ES-I3 (cell line): Measurements from ENCODE around the gene SGMS1.

Experiments
- H3K36me3 ChIP-seq: 2 replicates; pipeline ENCODE4 v1.6.1; 2013; ENCODE audit warnings: mild to moderate bottlenecking, low read length, control low read depth, moderate library complexity; ENCODE audit not compliant: insufficient read depth
- H3K4me1 ChIP-seq: 2 replicates; pipeline ENCODE4 v1.6.1; 2013; ENCODE audit warnings: mild to moderate bottlenecking, control low read depth, low read length; ENCODE audit not compliant: insufficient read depth
- H3K9ac ChIP-seq: 2 replicates; pipeline ENCODE4 v1.6.1; 2013; ENCODE audit warnings: low read depth, mild to moderate bottlenecking, low read length, moderate library complexity
- H3K9me3 ChIP-seq: 2 replicates; pipeline ENCODE4 v1.6.1; 2013; ENCODE audit warnings: mild to moderate bottlenecking, low read length, moderate library complexity; ENCODE audit not compliant: control insufficient read depth, insufficient read depth

SGMS1 gene

DNA sequence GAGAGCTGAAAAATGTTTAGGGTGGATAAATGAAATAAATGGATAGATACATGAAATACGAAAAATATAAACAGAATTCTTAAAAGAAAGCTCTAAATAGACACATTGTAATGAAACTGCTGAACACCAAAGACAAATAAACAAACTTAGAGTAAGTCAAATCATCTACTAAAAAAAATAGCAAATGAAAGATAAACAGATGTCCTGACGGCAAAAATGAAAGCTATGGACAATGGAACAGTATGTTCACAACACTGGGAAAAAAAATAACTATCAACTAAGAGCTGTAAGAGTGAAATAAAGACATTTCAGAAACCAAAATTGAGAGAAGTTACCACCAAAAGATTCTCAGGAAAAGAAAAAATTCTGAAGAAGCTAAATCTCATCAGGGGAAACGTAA, 106.1 kb downstream of the SGMS1 start:
- H3K36me3 ChIP-seq, result no peaks in the 10 kb centered on the region
- no peak overlapping the region for H3K9ac ChIP-seq
- H3K9me3 ChIP-seq, result no peaks in the 10 kb centered on the region
- no peaks in the 10 kb centered on the region; the same call in 1 of the 2 replicates for H3K4me1 ChIP-seq

GRCh38 chr10:50516171-50516570, 107.6 kb downstream of the SGMS1 start:
- Histone ChIP-seq H3K9ac (no peak overlapping the region), H3K9me3 (no peaks in the 10 kb centered on the region), H3K4me1 (no peaks in the 10 kb centered on the region), H3K36me3 (no peaks in the 10 kb centered on the region)

DNA sequence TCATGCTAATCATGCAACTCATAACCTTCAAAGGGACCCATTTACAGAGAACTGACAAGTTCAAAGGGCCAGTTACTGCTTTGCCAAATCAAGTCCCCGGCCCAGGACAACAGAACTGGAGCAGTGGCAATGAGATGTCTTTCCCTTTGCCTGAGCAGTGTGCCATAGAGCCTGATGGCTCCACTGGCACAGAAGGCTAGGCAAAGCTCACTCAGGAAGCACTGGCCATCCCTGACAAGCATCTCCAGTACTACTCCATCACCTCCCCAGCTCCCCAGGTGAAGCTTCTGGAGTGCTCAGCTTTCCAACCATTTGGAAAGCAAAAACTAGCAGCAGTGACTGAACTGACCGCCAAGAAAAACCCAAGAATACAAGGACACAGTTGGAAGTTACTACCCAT, 108.3 kb downstream of the SGMS1 start:
- no peak overlapping the region for H3K9ac ChIP-seq
- H3K9me3 ChIP-seq, result no peaks in the 10 kb centered on the region
- H3K4me1 ChIP-seq, result no peaks in the 10 kb centered on the region
- H3K36me3 ChIP-seq, result no peaks in the 10 kb centered on the region

DNA sequence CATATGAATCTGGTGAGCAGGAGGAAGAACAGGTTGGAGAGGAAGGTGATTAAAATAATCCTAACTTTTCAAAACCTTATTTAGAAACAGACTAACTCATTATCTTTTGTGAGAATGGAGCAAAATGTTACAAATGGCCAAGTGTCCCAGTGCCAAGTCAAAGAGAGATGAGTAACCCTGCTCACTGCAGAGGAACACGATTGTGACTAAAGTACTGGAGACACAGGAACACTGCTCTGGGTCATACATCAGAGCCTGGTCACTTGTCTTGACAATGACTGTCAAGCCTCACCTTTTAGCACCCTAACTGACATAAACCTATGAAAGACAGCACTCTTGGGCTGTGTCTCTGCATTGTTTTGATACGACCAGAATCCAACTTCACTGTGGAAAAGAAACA, 108.8 kb downstream of the SGMS1 start:
- Histone ChIP-seq H3K9me3 (no peaks in the 10 kb centered on the region), H3K4me1 (no peaks in the 10 kb centered on the region), H3K36me3 (no peaks in the 10 kb centered on the region), H3K9ac (no peak overlapping the region)

DNA sequence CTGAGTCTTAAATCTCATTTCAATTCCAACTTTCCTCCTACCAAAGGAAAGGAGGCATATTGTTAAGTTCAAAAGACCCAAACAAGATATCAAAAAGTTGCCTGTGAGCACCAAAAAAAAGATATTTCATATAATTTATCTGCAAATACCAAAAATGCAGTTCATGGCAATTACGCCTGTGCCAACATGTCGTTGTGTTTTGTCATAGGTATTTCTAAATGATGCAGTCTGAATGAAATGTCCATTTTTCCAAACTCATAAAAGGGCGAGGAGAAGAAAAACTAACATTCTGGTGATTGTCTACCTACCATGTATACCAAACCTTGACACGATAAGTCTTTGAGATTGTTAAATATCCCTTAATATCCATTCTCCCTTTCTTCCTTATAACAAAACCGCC, 109.8 kb downstream of the SGMS1 start:
- Histone ChIP-seq H3K4me1 (no peaks in the 10 kb centered on the region), H3K9me3 (no peaks in the 10 kb centered on the region), H3K36me3 (no peaks in the 10 kb centered on the region), H3K9ac (no peak overlapping the region)

- H3K9ac ChIP-seq, result no peak overlapping the region
Measured at GRCh38 chr10:50512743-50513416, 110.9 kb downstream of the SGMS1 start.

DNA sequence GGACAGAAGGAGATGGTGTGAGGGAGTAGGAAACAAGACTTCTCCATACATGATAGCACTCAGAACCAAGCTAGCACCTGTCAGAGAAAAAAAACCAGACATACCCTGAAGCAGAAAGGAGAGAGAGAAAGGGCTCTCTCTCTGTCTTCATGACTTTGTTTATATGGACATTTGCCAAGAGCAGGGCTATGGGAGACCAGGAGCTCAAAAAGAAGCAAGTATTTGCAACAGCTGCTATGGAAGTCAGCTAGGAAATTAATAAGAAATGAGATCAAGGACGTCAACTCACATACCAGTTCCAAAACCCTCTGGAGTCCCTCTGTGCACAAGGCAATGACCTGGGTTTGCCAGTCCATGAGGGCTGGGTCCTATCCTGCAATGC, 111.6 kb downstream of the SGMS1 start:
- Histone ChIP-seq H3K9ac (no peak overlapping the region), H3K4me1 (no peaks in the 10 kb centered on the region), H3K9me3 (no peaks in the 10 kb centered on the region), H3K36me3 (no peaks in the 10 kb centered on the region)

More at GRCh38 chr10:50512743-50513416, 110.9 kb downstream of the SGMS1 start:
- Histone ChIP-seq H3K9me3 (no peaks in the 10 kb centered on the region), H3K4me1 (no peaks in the 10 kb centered on the region), H3K36me3 (no peaks in the 10 kb centered on the region)

GRCh38 chr10:50511492-50512213, 112.1 kb downstream of the SGMS1 start:
- Histone ChIP-seq H3K9me3 (no peaks in the 10 kb centered on the region), H3K9ac (no peak overlapping the region), H3K36me3 (no peaks in the 10 kb centered on the region), H3K4me1 (no peaks in the 10 kb centered on the region)

DNA sequence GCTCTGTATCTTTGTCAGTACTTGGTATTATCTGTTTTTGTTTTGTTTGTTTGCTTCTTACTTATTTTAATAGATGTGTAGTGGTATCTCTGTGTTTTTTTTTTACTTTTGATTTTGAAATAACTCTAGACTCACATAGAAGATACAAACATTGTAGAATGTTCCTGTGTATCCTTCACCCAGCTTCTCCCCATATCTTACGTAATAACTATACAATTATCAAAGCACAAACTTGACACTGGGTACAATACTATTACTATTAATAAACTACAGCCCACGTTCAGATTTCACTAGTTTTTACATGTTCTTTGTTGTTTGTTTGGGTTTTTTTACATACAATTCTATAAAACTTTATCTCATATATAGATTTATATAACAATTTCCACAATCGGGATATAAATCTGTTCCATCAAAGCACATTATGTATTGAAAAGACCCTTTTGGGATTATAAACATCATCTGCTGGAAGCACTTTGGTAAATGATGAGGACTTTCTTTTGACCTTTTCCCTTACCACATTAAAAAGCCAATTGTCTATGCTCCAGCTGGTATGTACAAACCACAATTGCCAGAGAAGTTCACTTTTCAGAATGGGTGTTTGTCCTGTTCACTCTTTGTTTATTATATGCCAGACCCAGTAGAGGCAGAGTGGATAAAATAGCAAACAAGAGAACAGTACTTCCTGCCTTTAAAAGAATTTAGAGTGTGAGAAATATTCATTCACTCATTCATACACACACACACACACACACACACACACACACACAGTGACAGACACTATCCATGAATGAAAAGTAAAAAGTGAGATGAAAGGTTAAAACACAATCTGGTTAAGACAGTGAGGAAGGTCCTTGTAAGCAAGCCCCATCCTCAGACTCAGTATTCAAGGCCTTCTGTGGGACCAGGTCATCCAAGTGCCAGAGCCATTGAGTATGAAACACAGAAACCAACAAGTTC, 113.0 kb downstream of the SGMS1 start:
- H3K9ac ChIP-seq, result no peak overlapping the region
- H3K9me3 ChIP-seq, result no peaks in the 10 kb centered on the region
- no peaks in the 10 kb centered on the region for H3K4me1 ChIP-seq
- no peaks in the 10 kb centered on the region for H3K36me3 ChIP-seq

- 0 out of 2 replicates have a peak, but pooled peaks cover 2% of the 10 kb centered on the region for H3K4me1 ChIP-seq
- H3K9me3 ChIP-seq, result no peaks in the 10 kb centered on the region
- no peaks in the 10 kb centered on the region for H3K36me3 ChIP-seq
- H3K9ac ChIP-seq, result no peak overlapping the region
Measured at GRCh38 chr10:50508315-50509051, 115.3 kb downstream of the SGMS1 start.

DNA sequence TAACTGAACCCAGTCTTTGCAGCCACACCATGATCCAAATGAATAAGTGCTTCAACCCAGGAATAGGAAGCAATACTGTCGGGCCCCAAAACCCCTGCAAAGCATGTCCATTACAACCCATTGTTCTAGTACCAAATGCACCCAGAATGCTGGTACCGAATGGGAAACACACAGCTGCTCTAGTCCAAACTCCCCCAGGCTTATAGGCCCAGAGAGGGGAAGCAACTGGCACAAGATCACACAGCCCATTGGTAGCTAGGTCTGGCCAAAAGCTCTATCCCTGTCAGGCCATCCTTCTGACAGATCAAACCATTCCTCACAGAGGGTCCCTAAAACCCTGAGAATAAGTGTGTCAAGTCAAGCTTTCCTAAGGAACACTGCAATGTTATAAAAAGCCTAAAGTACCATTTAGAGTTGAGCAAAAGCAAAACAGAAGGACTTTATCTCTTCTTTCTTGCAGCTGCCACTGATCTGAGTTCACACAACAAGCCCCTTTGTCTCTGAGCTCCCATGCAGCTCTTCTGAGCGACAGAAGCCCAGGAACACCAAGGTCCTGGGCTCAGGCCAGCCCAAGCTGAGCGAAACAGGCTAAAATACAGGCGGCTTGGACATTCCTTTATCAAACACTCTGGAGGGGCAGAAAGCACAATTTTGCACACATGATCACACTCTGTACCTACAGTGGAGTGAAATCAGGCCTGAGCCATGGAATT, 116.7 kb downstream of the SGMS1 start:
- no peak overlapping the region for H3K9ac ChIP-seq

DNA sequence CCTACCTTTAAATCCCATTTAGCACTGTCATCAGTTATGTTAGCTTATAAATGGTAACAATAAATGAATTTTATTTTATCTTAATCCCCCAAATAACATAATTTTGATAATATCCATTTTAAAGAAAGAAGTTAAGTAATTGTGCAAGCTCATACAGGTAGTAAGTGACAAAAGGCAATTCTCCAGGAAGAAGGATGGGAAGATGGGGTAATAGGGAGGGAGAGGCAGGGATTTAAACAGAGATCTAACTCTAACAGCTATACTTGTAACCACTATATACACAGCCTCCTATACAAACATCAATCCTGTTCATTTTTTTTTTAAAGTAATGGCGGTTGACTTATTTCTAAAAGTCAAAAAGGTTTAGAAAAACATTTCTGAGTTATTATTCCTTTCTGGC, 119.4 kb downstream of the SGMS1 start:
- H3K36me3 ChIP-seq, result no peaks in the 10 kb centered on the region
- no peaks in the 10 kb centered on the region for H3K9me3 ChIP-seq
- H3K4me1 ChIP-seq, result peaks cover 7% of the 10 kb centered on the region; the same call in 1 of the 2 replicates
- H3K9ac ChIP-seq, result no peak overlapping the region

More for the DNA sequence above, 116.7 kb downstream of the SGMS1 start:
- Histone ChIP-seq H3K9me3 (no peaks in the 10 kb centered on the region), H3K36me3 (no peaks in the 10 kb centered on the region), H3K4me1 (peaks cover 7% of the 10 kb centered on the region; the same call in 1 of the 2 replicates)

- Histone ChIP-seq H3K36me3 (no peaks in the 10 kb centered on the region), H3K9me3 (no peaks in the 10 kb centered on the region), H3K9ac (no peak overlapping the region), H3K4me1 (peaks cover 7% of the 10 kb centered on the region; the same call in 1 of the 2 replicates)
Measured at GRCh38 chr10:50503661-50504320, 120.0 kb downstream of the SGMS1 start.
